Measurements from ENCODE around the gene ARHGEF40.

DNA sequence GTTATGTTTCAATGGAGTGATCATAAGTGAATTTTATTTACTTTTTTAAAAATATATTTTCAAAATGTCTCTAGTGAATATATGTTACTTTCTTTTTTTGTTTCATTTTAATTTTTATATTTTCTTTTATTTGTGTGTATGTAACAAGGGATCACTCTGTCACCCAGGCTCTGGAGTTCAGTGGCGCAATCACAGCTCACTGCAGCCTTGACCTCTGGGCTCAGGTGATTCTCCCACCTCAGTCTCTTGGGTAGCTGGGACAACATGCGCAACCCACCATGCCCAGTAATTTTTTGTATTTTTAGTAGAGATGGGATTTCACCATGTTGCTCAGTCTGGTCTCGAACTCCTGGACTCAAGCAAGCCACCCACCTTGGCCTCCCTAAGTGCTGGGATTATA is 48.8 kb downstream of the ARHGEF40 start:
- no peak for TF ChIP-seq CTCF (IDR thresholded peaks at IDR 0.05)
- no peak for TF ChIP-seq EZH2 (IDR thresholded peaks at IDR 0.05; ENCODE audit: borderline replicate concordance, insufficient read depth, low read depth, low read length, poor library complexity, severe bottlenecking)

Measured in B cell (primary cell).